Measurements from ENCODE around the gene CDK5R1. TPM values are rescaled to one million over a fixed set of nuclear protein-coding genes. Genes with fewer than 3 reads are reported as not detected.

The CDK5R1 gene
- total RNA-seq, 1 experiment from 2014 or later = 4.0 TPM

GRCh38 chr17:32525122-32525521 lies 38.3 kb downstream of the CDK5R1 start:
- TF ChIP-seq CTCF (IDR thresholded peaks at IDR 0.05; ENCODE audit: unreplicated experiment) = no peak
- Mint-ChIP-seq H3K4me3 (ENCODE audit: unreplicated experiment) (no peak overlapping the region), H3K27ac (ENCODE audit: low read depth, unreplicated experiment) (no peak overlapping the region), H3K4me1 (ENCODE audit: insufficient read depth, unreplicated experiment) (no peaks in the 10 kb centered on the region), H3K27me3 (ENCODE audit: insufficient read depth, unreplicated experiment) (no peaks in the 10 kb centered on the region), H3K9me3 (ENCODE audit: unreplicated experiment) (no peaks in the 10 kb centered on the region), H3K36me3 (ENCODE audit: insufficient read depth, unreplicated experiment) (peaks cover 4% of the 10 kb centered on the region)
- POLR2A ChIA-PET = interaction anchor here (0.6 kb wide), 1 partner anchor 20 kb away, joined by 3 read pairs; no protein-coding TSS in a partner anchor
- no TSS peak for BruUV-seq (replicated peaks)
- no peak for DNase-seq (ENCODE audit: unreplicated experiment)
- intact Hi-C loops (cut with micrococcal nuclease) = no loop called here
- CTCF ChIA-PET = interaction anchor here (0.6 kb wide), 1 partner anchor 764 kb away, joined by 5 read pairs; no protein-coding TSS in a partner anchor

- Mint-ChIP-seq H3K4me3 (ENCODE audit: unreplicated experiment) (no peak overlapping the region), H3K9me3 (ENCODE audit: unreplicated experiment) (no peaks in the 10 kb centered on the region), H3K36me3 (ENCODE audit: insufficient read depth, unreplicated experiment) (peaks cover 4% of the 10 kb centered on the region), H3K27ac (ENCODE audit: low read depth, unreplicated experiment) (no peak overlapping the region), H3K4me1 (ENCODE audit: insufficient read depth, unreplicated experiment) (no peaks in the 10 kb centered on the region), H3K27me3 (ENCODE audit: insufficient read depth, unreplicated experiment) (no peaks in the 10 kb centered on the region)
- CTCF ChIA-PET = interaction anchor here (0.9 to 1.1 kb wide), 3 partner anchors 9 to 49 kb away, joined by 3 read pairs; no protein-coding TSS in a partner anchor
- POLR2A ChIA-PET = interaction anchor here (1.0 kb wide), 1 partner anchor 23 kb away, joined by 3 read pairs; no protein-coding TSS in a partner anchor
- BruUV-seq (replicated peaks) = no TSS peak
- TF ChIP-seq CTCF (IDR thresholded peaks at IDR 0.05; ENCODE audit: unreplicated experiment) = no peak
- intact Hi-C loops (cut with micrococcal nuclease) = no loop called here
- no peak for DNase-seq (ENCODE audit: unreplicated experiment)
These were observed 40.4 kb downstream of the CDK5R1 start for GRCh38 chr17:32527146-32527545.

- DNase-seq (ENCODE audit: unreplicated experiment) = no peak
- Mint-ChIP-seq H3K27me3 (ENCODE audit: insufficient read depth, unreplicated experiment) (no peaks in the 10 kb centered on the region), H3K4me1 (ENCODE audit: insufficient read depth, unreplicated experiment) (no peaks in the 10 kb centered on the region), H3K36me3 (ENCODE audit: insufficient read depth, unreplicated experiment) (peaks cover 4% of the 10 kb centered on the region), H3K4me3 (ENCODE audit: unreplicated experiment) (no peak overlapping the region), H3K9me3 (ENCODE audit: unreplicated experiment) (no peaks in the 10 kb centered on the region), H3K27ac (ENCODE audit: low read depth, unreplicated experiment) (no peak overlapping the region)
- POLR2A ChIA-PET = no interaction called here
- BruUV-seq (replicated peaks) = no TSS peak
- no peak for TF ChIP-seq CTCF (IDR thresholded peaks at IDR 0.05; ENCODE audit: unreplicated experiment)
- CTCF ChIA-PET = no interaction called here
- intact Hi-C loops (cut with micrococcal nuclease) = no loop called here
These were observed 42.0 kb downstream of the CDK5R1 start for GRCh38 chr17:32528825-32529224.

- Mint-ChIP-seq H3K4me3 (ENCODE audit: unreplicated experiment) (no peak overlapping the region), H3K9me3 (ENCODE audit: unreplicated experiment) (no peaks in the 10 kb centered on the region), H3K36me3 (ENCODE audit: insufficient read depth, unreplicated experiment) (peaks cover 4% of the 10 kb centered on the region), H3K4me1 (ENCODE audit: insufficient read depth, unreplicated experiment) (no peaks in the 10 kb centered on the region), H3K27ac (ENCODE audit: low read depth, unreplicated experiment) (no peak overlapping the region), H3K27me3 (ENCODE audit: insufficient read depth, unreplicated experiment) (no peaks in the 10 kb centered on the region)
- TF ChIP-seq CTCF (IDR thresholded peaks at IDR 0.05; ENCODE audit: unreplicated experiment) = no peak
- no TSS peak for BruUV-seq (replicated peaks)
- intact Hi-C loops (cut with micrococcal nuclease) = no loop called here
- POLR2A ChIA-PET = no interaction called here
- CTCF ChIA-PET = no interaction called here
- no peak for DNase-seq (ENCODE audit: unreplicated experiment)
These were observed 42.8 kb downstream of the CDK5R1 start for GRCh38 chr17:32529604-32530003.
